GM19438 (cell line): ENCODE data around the gene CTXN1.
"Not testable (repeated sequence)": the region's sequence is repeated elsewhere in the genome, so short reads cannot be mapped to it uniquely, and the experiment has no call there.

ENCODE experiments used
- ATAC-seq: cut with Tn5 transposase; IDR thresholded peaks from one replicate; pipeline ENCODE4 v1.9.1; 2021; ENCODE audit warnings: low read depth; ENCODE audit not compliant: unreplicated experiment

Gene CTXN1

GRCh38 chr19:7926021-7926726 lies at the start of gene CTXN1:
TSS of gene CTXN1 (minus strand) at chr19:7926135. CDS start at chr19:7925538, 597 bp downstream.
- no peak for ATAC-seq

GRCh38 chr19:7975037-7975436 lies 49.1 kb upstream of the CTXN1 start:
- no peak for ATAC-seq

GRCh38 chr19:7973883-7974282 lies 47.9 kb upstream of the CTXN1 start:
- no peak for ATAC-seq

- ATAC-seq: no peak
These were observed 45.9 kb upstream of the CTXN1 start for GRCh38 chr19:7971553-7972520.

- no peak for ATAC-seq
These were observed 44.9 kb upstream of the CTXN1 start for GRCh38 chr19:7970716-7971448.

GRCh38 chr19:7969555-7969939 lies 43.6 kb upstream of the CTXN1 start:
- no peak for ATAC-seq

GRCh38 chr19:7968796-7969554 lies 43.0 kb upstream of the CTXN1 start:
- no peak for ATAC-seq

- ATAC-seq: no peak
These were observed 42.3 kb upstream of the CTXN1 start for GRCh38 chr19:7968008-7968795.

GRCh38 chr19:7965921-7966665 lies 40.2 kb upstream of the CTXN1 start:
- no peak for ATAC-seq

GRCh38 chr19:7965259-7965841 lies 39.4 kb upstream of the CTXN1 start:
- ATAC-seq: no peak

- ATAC-seq: no peak
These were observed 37.6 kb upstream of the CTXN1 start for GRCh38 chr19:7963566-7963965.

GRCh38 chr19:7962644-7963268 lies 36.8 kb upstream of the CTXN1 start:
- ATAC-seq: no peak

GRCh38 chr19:7961920-7962626 lies 36.1 kb upstream of the CTXN1 start:
- no peak for ATAC-seq

- ATAC-seq: not testable (repeated sequence)
These were observed 35.1 kb upstream of the CTXN1 start for GRCh38 chr19:7961082-7961481.

- ATAC-seq: no peak
These were observed 33.3 kb upstream of the CTXN1 start for GRCh38 chr19:7959211-7959610.

GRCh38 chr19:7955696-7956095 lies 29.8 kb upstream of the CTXN1 start:
- no peak for ATAC-seq

GRCh38 chr19:7953576-7953975 lies 27.6 kb upstream of the CTXN1 start:
- ATAC-seq: no peak
